Measurements from ENCODE around the gene PDS5B. TPM values are rescaled to one million over a fixed set of nuclear protein-coding genes. Genes with fewer than 3 reads are reported as not detected.

The PDS5B gene
- total RNA-seq, 1 donor from 2014 or later: 49.0 TPM

GRCh38 chr13:32589471-32589870, 3.2 kb downstream of the PDS5B start:
- Mint-ChIP-seq H3K9me3 (ENCODE audit: low read depth) (no peaks in the 10 kb centered on the region), H3K27me3 (ENCODE audit: low read depth) (no peaks in the 10 kb centered on the region), H3K4me1 (ENCODE audit: low read depth) (peaks cover 63% of the 10 kb centered on the region), H3K27ac (ENCODE audit: unreplicated experiment) (peak overlapping the region; percentile 93), H3K36me3 (ENCODE audit: low read depth) (peaks cover 2% of the 10 kb centered on the region), H3K4me3 (ENCODE audit: unreplicated experiment) (peak overlapping the region; percentile 89)
- TF ChIP-seq CTCF (IDR thresholded peaks at IDR 0.05): no peak
- DNase-seq (ENCODE audit: low spot score): no peak

- Mint-ChIP-seq H3K9me3 (ENCODE audit: low read depth) (no peaks in the 10 kb centered on the region), H3K4me3 (ENCODE audit: unreplicated experiment) (no peak overlapping the region), H3K4me1 (ENCODE audit: low read depth) (peaks cover 65% of the 10 kb centered on the region), H3K36me3 (ENCODE audit: low read depth) (peaks cover 2% of the 10 kb centered on the region), H3K27ac (ENCODE audit: unreplicated experiment) (peak overlapping the region; percentile 77), H3K27me3 (ENCODE audit: low read depth) (no peaks in the 10 kb centered on the region)
- no peak for DNase-seq (ENCODE audit: low spot score)
- TF ChIP-seq CTCF (IDR thresholded peaks at IDR 0.05): no peak
These were observed 4.0 kb downstream of the PDS5B start for GRCh38 chr13:32590266-32590665.

- TF ChIP-seq CTCF (IDR thresholded peaks at IDR 0.05): no peak
- Mint-ChIP-seq H3K27me3 (ENCODE audit: low read depth) (no peaks in the 10 kb centered on the region), H3K36me3 (ENCODE audit: low read depth) (peaks cover 2% of the 10 kb centered on the region), H3K4me3 (ENCODE audit: unreplicated experiment) (no peak overlapping the region), H3K4me1 (ENCODE audit: low read depth) (peaks cover 69% of the 10 kb centered on the region), H3K27ac (ENCODE audit: unreplicated experiment) (no peak overlapping the region), H3K9me3 (ENCODE audit: low read depth) (peaks cover 4% of the 10 kb centered on the region)
- no peak for DNase-seq (ENCODE audit: low spot score)
These were observed 5.8 kb downstream of the PDS5B start for GRCh38 chr13:32592082-32592481.

GRCh38 chr13:32594157-32594738, 8.0 kb downstream of the PDS5B start:
- Mint-ChIP-seq H3K36me3 (ENCODE audit: low read depth) (peaks cover 2% of the 10 kb centered on the region), H3K27ac (ENCODE audit: unreplicated experiment) (no peak overlapping the region), H3K27me3 (ENCODE audit: low read depth) (no peaks in the 10 kb centered on the region), H3K4me1 (ENCODE audit: low read depth) (peaks cover 52% of the 10 kb centered on the region), H3K9me3 (ENCODE audit: low read depth) (peaks cover 4% of the 10 kb centered on the region), H3K4me3 (ENCODE audit: unreplicated experiment) (no peak overlapping the region)
- no peak for DNase-seq (ENCODE audit: low spot score)
- TF ChIP-seq CTCF (IDR thresholded peaks at IDR 0.05): no peak

GRCh38 chr13:32595306-32595705, 9.1 kb downstream of the PDS5B start:
- DNase-seq (ENCODE audit: low spot score): no peak
- H3K4me3 Mint-ChIP-seq (ENCODE audit: unreplicated experiment): no peak overlapping the region
- TF ChIP-seq CTCF (IDR thresholded peaks at IDR 0.05): no peak
- H3K27me3 Mint-ChIP-seq (ENCODE audit: low read depth): no peaks in the 10 kb centered on the region
- peaks cover 3% of the 10 kb centered on the region for H3K36me3 Mint-ChIP-seq (ENCODE audit: low read depth)
- peaks cover 10% of the 10 kb centered on the region for H3K9me3 Mint-ChIP-seq (ENCODE audit: low read depth)
- H3K4me1 Mint-ChIP-seq (ENCODE audit: low read depth): peaks cover 48% of the 10 kb centered on the region
- no peak overlapping the region for H3K27ac Mint-ChIP-seq (ENCODE audit: unreplicated experiment)
